HG02884 (cell line): ENCODE results near the gene GNA15.
"Not testable (repeated sequence)": the region's sequence is repeated elsewhere in the genome, so short reads cannot be mapped to it uniquely, and the experiment has no call there.

Source experiments
- ATAC-seq: cut with Tn5 transposase; IDR thresholded peaks from one replicate; pipeline ENCODE4 v1.9.1; 2021; ENCODE audit warnings: mild to moderate bottlenecking, moderate library complexity; ENCODE audit not compliant: unreplicated experiment

The GNA15 gene

DNA sequence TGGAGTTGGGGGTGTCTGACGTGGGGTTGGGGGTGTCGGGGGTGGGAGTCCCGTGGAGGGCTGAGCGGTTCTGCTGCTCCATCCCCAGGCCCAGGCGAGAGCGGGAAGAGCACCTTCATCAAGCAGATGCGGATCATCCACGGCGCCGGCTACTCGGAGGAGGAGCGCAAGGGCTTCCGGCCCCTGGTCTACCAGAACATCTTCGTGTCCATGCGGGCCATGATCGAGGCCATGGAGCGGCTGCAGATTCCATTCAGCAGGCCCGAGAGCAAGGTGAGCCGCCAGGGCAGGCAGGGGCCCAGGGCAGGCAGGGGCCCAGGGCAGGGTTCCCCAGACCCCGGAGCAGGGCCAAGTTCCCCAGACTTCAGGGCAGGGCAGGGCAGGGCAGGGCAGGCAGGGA is 12.7 kb downstream of the GNA15 start:
- ATAC-seq: no peak

DNA sequence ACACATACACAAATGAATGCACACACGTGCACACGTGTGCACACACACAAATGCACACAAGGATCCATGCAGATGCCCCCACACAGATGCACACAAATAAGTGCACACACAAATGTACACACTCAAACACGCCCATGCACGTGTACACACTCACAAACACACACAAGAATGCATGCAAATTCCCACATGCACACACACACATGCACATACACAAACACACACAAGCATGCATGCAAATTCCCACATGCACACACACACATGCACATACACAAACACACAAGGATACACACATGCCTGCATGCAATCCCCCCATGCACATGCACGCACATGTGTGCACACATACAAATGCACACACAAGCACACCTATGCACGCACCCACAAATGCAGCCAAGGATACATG is 13.3 kb downstream of the GNA15 start:
- ATAC-seq: no peak

DNA sequence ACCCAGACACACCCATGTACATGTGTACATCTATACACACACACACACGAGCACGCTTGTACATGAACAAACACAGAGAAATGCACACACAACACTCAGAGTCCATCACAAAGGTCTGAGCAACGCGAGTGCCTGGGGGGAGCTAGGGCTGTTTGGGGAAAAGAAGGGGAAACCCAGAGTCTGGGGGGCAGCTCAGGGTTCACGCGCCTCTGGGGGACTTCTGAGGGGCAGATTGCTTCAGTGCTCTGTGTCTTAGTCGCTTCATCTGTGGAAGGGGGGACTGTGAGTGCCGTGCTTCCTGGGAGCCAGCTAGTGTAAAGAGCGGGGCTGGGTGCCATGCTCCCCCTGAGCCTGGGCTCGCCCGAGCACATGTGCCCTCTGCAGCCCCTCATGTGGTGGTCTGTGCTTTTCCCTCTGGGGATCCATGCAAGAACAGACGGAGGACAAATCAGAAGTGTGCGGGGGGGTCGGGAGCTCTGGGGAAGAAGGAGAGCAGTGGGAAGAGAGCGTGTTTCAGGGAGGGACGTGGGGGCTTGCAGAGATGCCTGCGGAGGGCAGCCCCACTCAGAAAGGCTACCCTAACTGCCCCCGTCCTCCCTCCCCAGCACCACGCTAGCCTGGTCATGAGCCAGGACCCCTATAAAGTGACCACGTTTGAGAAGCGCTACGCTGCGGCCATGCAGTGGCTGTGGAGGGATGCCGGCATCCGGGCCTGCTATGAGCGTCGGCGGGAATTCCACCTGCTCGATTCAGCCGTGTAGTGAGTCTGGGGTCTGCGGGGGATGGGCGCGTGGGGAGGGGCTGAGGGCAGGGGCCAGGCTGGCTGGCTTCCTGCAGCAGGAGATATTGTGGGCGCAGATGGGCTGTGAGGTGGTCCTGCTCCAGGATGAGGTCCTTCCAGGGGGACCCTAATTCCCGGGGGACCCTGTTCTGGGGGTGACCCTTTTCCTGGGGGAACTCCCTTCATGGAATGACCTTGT is 14.0 kb downstream of the GNA15 start:
- ATAC-seq: no peak

DNA sequence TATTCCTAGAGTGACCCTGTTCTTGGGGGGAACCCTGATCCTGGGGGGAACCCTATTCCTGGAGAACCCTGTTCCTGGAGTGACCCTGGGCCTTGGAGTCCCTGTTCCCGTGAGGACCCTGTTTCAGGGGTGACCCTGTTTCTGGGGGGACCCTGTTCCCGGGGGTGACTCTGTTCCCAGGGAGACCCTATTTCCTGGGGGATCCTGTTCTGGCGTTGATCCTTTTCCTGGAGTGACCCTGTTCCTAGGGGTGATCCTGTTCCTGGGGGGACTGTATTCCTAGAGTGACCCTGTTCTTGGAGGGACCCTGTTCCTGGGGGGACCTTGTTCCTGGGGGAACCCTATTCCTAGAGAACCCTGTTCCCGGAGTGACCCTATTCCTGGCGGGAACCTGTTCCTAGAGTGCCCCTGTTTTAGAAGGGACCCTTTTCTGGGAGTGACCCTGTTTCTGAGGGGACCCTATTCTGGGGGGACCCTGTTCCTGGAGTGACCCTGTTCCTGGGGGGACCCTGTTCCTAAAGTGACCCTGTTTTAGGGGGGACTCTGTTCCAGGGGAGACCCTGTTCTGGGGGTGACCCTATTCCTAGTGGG is 15.0 kb downstream of the GNA15 start:
- ATAC-seq: no peak

DNA sequence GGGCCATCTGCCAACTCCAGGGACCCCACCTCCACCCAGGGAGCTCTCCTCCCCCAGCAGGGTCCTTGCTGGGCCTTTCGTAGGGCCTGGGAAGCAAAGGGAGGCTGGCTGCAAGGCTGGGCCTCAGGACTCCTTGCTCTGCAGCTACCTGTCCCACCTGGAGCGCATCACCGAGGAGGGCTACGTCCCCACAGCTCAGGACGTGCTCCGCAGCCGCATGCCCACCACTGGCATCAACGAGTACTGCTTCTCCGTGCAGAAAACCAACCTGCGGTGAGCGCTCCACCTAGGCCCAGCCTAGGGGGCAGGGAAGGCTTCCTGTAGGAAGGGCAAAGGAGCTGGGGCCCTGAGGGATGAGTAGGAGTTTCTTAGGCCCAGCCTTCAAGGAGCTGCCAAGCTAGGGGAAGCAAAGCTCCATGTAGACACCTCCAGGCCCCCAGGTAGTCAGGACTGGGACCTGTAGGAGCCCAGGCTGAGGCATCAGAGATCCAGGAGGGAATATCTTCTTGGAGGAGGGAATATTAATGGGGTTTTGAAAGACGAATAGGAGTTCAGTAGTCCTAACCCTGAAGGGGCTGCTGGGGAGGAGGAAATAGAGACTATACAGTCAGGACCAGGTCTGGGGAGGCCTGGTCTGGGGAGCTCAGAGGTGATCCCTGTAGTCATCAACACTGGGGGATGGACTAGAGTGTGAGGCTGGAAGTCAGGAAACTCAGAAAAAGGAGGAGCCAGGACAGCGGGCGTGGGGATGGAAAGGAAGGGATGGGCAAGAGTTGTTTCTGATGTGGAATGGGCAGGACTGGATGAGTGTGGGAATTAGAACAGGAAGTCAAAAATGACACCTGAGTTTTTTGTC is 16.0 kb downstream of the GNA15 start:
- ATAC-seq: no peak

DNA sequence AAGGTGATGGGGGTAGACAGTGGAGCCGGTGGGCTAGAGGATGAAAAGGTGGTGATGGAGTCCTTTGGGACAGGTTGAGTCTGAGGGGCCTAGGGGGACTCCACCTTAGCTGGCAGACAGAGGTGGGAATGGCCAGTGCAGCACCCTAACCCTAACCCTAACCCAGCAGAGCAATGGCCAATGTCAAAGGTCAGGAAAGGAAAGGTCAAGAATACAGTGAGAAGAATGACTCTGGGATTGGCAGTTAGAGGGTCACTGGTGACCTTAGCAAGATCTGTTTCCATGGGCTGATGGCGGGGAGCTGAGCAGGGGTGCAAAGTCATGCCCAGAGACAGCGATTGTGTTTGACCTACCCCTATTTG is 16.6 kb downstream of the GNA15 start:
- ATAC-seq: no peak

DNA sequence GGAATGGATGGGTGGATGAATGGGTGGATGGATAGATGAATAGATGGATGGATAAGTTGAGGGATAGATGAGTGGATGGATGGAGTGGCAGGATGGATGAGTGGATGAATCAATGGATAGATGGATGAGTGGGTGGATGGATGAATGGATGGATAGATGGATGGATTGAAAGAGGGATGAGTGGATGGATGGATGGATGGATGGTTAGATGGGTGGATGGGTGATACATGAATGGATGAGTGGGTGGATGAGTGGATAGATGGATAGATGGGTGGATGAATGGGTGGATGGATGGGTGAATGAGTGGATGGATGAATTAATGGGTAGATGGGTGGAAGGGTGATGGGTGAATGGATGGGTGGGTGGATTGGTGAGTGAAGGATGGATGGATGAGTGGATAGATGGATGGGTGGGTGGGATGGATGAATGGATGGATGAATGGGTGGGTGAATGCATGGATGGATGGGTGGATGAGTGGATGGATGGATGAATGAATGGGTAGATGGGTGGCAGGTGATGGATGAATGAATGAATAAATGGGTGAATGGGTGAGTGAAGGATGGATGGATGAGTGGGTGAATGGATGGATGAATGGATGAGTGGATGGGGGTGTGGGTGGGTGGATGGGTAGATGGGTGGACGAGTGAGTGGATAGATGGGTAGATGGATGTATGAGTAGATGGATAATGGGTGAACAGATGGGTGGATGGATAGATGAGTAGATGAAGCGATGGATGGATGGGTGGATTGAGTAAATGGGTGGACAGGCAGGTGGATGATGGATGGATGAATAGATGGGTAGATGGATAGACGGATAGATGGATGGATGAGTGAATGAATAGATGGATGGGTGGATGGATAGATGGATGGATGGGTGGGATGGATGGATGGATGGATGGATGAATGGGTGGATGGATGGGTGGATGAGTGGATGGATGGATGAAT is 17.7 kb downstream of the GNA15 start:
- no peak for ATAC-seq

DNA sequence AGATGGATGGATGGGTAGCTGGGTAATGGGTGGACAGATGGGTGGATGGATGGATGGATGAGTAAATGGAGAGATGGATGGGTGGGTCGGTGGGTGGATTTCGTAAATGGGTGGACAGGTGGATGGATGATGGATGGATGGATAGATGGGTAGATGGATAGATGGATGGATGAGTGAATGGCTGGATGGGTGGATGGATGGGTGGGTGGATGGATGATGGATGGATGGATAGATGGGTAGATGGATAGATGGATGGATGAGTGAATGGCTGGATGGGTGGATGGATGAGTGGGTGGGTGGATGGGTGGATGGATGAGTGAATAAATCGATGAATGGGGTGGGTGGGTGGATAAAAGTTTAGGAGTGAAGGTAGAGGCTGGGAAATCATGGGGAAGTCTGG is 18.6 kb downstream of the GNA15 start:
- ATAC-seq: not testable (repeated sequence)

DNA sequence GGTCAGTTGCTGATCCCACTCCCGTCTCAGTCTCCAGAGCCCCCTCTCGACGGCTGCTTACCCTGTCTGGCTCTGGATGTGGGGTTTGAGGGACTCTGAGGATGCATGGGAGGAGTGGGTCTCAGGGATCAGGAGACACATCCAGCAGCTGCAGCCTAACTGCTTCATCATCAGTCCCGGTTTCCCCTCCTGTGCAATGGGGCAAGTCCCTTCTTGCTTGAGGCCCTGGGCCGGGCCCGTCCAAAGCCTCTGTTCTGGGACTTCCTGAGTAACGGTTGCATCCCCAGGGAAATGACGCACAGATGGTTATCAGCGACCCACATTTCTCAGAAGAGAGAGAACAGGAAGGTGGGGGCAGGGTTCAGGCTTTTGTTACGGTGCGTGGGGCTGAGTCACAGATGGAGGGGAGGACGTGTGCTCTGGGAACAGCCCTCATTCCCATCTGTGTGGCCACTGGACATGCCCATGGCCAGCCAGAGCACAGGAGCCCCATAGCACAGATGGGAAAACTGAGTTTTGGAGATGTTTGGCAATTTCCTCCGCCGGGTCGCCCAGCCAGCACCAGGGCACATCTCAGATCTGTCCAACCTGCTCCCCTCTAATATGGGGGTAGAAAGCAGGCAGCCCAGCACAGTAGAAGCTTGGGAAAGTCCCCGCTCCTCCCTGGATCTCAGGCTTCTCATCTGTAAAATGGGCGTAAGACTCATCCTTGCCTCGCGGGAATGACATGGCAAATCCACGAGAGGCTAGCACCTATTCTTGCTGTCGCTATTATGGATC is 19.3 kb downstream of the GNA15 start:
- no peak for ATAC-seq

DNA sequence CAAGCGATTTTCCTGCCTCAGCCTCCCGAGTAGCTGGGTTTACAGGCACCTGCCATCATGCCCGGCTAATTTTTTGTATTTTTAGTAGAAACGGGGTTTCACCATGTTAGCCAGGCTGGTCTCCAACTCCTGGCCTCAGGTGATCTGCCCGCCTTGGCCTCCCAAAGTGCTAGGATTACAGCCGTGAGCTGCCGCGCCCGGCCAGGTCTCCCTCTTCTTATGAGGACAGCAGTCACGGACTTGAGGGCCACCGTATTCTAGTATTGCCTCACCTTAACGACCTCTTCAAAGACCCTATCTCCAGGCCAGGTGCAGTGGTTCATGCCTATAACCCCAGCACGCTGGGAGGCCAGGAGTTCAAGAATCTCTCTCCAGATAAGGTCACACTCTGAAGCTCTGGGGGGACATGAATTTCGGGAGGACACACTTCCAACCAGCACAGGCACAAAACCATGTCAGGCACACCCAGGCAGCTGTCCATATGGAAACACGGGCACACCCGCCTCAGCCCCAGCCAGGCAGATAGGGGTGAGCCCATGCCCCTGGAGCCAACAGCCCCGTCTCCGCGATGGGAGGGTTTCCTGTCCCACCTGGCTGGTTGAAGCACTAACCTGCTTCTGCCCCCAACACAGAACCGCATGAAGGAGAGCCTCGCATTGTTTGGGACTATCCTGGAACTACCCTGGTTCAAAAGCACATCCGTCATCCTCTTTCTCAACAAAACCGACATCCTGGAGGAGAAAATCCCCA is 21.4 kb downstream of the GNA15 start:
- ATAC-seq: no peak

DNA sequence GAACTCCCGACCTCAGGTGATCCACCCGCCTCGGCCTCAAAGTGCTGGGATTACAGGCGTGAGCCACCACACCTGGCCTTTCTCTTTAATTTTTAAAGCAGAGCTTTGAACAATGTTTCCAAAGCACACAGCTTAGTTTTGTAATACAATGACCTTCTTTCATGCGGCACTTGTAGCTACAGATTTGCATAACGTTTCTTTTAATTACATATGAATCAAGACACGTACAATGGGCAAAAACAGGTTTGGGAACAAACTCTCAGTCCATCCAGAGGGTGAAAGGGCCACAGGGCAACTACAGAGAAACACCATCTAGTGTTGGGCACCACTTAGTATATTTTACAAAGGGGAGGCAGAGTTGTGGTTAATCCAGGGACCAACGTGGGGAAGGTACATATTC is 23.7 kb downstream of the GNA15 start:
- no peak for ATAC-seq

DNA sequence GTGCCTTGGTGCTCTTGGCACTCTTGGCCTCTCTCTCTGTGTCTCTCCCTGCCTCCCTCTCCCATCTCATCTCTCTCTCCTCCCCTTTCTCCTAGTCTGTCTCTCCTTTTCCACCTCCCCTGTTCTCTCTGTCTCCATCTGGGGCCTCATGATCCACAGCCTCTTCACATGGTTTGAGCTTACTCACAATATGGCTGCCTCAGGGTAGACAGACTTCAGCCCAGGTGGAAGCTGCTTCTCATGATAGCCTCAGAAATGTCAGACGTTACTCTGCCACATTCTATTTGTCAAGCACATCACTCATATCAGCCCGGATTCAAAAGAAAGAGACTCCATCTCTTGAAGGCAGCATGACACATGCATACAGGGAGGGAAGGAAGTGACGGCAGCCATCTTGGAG is 24.4 kb downstream of the GNA15 start:
- ATAC-seq: no peak

DNA sequence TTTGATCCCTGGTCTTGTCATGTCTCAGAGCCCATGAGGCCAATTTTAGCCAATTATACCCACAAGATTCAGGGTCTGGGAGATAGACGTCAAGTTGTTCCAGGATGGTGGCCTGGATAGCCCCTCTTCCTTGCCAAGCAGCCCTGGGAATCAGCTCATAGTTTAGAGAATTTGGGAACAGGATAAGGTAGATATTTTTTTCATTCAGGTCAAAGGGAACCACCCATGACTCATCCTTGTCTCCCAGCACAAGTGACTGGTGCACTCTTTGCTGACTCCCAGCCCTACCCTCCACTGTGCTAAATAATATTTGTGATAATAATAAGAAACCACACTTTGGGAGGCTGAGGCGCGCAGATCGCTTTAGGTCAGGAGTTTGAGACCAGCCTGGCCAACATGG is 25.6 kb downstream of the GNA15 start:
- ATAC-seq: no peak

DNA sequence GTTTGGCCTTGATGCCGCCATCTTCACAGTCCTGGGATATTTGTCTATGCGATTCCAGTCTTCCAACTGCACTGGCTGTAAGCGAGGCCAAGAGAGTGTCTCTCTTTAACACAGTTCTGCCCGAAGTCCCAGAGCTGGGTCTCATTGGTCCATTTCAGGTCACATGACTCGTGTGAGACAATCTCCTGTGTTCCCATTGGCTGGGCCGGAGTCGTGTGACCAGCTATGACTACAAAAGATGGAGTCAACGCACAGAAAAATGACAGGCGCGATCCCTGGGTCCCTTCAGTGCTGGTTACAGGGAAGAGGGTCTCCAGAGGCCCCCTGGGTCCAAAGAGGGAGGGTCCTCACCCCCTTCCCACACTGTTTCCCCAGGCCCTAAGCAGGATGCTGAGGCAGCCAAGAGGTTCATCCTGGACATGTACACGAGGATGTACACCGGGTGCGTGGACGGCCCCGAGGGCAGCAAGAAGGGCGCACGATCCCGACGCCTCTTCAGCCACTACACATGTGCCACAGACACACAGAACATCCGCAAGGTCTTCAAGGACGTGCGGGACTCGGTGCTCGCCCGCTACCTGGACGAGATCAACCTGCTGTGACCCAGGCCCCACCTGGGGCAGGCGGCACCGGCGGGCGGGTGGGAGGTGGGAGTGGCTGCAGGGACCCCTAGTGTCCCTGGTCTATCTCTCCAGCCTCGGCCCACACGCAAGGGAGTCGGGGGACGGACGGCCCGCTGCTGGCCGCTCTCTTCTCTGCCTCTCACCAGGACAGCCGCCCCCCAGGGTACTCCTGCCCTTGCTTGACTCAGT is 26.8 kb downstream of the GNA15 start:
- no peak for ATAC-seq

DNA sequence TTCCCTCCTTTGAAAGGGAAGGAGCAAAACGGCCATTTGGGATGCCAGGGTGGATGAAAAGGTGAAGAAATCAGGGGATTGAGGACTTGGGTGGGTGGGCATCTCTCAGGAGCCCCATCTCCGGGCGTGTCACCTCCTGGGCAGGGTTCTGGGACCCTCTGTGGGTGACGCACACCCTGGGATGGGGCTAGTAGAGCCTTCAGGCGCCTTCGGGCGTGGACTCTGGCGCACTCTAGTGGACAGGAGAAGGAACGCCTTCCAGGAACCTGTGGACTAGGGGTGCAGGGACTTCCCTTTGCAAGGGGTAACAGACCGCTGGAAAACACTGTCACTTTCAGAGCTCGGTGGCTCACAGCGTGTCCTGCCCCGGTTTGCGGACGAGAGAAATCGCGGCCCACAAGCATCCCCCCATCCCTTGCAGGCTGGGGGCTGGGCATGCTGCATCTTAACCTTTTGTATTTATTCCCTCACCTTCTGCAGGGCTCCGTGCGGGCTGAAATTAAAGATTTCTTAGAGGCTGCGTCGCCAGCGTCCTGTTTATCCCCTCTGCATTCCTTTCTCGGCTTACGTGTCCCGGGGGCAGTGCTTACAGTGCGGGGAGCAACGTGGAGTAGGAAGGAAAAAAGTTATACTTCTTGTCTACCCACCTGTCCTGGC is 27.5 kb downstream of the GNA15 start:
- ATAC-seq: no peak

DNA sequence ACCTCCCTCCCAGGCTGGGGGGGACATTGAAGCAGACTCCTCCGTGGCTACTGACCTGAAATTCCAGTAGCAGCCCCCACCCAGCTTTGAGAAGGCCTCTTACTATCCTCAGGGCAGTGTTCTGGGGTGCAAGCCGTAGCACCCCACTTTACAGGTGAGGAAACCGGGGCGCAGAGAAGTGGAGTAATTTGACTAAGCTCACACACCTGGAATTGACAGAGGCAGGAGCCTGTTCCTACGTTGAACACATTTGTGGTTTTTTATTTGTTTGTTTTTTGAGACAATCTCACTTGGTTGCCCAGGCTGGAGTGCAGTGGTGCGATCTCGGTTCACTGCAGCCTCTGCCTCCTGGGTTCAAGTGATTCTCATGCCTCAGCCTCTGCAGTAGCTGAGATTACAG is 28.1 kb downstream of the GNA15 start:
- no peak for ATAC-seq

DNA sequence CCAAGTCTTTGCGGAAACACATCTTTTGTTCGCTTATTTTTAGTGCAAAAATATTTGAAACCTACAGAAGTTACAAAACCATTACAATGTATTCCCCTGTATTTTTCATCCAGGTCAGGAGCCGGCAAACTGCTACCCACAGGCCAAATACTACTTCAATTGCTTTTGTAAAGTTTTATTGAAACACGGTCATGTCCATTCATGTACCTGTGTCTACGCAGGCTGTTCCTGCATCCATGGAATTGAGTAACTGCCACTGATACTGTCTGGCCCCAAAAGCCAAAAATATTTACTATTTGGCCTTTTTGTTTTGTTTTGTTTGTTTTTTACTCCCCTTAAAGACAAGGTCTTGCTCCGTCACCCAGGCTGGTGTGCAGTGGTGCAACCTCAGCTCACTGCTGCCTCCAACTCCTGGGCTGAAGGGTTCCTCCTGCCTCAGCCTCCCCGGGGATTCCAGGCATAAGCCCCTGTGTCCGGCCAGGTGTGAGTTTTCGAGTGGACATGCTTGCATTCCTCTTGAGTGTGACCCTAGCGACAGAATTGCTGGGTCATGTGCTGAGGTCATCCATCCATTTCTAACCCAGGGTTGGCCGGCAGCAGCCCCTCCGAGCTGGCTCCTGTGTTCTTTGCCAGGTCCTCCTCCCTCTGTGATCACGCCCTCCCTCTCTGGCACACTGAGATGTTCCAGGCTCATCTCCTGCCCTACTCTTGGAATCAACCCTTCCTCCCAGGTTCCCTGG is 31.9 kb downstream of the GNA15 start:
- ATAC-seq: no peak
